ENCODE results near the gene SRGAP1.

DNA sequence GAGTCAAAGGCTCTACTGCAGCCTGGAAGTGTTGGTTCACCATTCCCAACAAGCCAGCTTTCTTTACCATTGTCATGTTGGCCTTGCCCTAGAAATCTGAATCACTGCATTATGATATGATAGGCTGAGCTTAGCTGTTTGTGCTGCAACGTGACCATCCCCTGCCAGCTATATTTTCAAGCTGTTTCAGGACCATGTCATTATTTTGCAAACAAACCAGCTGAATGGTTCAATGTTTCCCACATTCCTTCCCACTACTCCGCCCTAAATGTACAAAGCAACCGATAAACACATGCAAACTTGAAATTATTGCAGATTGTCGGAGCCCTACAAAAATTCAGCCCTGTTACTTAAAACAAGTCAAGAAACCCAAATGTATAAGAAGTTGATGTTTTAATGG lies 241.5 kb downstream of the SRGAP1 start:
- no peak for TF ChIP-seq EZH2 (IDR thresholded peaks at IDR 0.05; ENCODE audit: borderline replicate concordance)
- TF ChIP-seq, protein P1, sequence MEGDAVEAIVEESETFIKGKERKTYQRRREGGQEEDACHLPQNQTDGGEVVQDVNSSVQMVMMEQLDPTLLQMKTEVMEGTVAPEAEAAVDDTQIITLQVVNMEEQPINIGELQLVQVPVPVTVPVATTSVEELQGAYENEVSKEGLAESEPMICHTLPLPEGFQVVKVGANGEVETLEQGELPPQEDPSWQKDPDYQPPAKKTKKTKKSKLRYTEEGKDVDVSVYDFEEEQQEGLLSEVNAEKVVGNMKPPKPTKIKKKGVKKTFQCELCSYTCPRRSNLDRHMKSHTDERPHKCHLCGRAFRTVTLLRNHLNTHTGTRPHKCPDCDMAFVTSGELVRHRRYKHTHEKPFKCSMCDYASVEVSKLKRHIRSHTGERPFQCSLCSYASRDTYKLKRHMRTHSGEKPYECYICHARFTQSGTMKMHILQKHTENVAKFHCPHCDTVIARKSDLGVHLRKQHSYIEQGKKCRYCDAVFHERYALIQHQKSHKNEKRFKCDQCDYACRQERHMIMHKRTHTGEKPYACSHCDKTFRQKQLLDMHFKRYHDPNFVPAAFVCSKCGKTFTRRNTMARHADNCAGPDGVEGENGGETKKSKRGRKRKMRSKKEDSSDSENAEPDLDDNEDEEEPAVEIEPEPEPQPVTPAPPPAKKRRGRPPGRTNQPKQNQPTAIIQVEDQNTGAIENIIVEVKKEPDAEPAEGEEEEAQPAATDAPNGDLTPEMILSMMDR (IDR thresholded peaks at IDR 0.05; ENCODE audit: poor library complexity), result no peak
